ENCODE data around the gene ARMC10. TPM values are rescaled to one million over a fixed set of nuclear protein-coding genes. Genes with fewer than 3 reads are reported as not detected.

The ARMC10 gene
- polyA plus RNA-seq (2012; ENCODE audit: insufficient read length, low read depth), result 43.3 TPM

DNA sequence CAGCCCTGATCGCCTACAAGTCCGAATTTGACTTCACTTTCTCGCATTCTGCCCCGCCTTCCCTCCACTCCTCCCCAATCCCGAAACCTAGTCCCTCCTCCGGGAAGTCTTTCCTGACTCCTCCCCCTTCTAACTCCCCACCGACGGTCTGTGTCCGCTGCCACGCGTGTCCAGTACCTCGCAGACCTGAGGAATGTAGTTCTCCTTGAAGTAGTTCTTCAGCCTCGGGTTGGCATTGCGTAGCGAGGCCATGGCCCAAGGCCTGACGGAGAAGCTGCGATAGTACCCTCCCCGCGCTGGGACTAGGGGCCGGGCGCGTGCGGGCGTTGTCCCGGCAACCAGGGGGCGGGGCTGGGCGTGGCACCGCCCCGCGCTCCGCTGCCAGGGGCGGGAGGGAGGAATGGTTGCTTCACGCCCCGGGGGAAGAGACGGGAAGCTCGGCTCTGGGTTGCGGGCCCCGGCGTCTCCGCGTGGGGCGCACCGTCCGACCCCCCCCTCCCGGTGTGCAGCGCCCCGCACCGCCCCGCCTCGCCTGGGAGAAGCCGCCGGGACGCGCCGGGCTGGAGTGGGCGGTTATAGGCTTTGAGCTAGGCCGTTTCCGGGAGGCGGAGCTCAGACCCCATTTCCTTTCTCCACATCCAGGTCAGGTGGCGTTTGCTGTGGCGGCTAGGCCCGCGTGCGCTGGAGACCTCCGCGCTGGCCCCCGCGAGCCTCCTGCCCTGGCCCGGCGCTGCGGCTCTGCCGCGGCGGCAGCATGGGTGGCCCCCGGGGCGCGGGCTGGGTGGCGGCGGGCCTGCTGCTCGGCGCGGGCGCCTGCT lies at the start of gene ARMC10, which contains the start of gene FBXL13:
ARMC10 (plus strand) TSS at position 622 of the 818 bp plus-strand sequence; CDS start at position 755, 133 bp downstream.
FBXL13 (minus strand) TSS at position 278 of the 818 bp plus-strand sequence.
- peak; percentile 51; the same call in 1 of the 2 replicates for TF ChIP-seq TAF1 (IDR thresholded peaks at IDR 0.05; ENCODE audit: borderline replicate concordance, insufficient read depth, low read length)
- TF ChIP-seq POLR2AphosphoS5 (IDR thresholded peaks at IDR 0.05; ENCODE audit: low read depth, low read length), result peak; percentile 47
- TF ChIP-seq, protein P1, sequence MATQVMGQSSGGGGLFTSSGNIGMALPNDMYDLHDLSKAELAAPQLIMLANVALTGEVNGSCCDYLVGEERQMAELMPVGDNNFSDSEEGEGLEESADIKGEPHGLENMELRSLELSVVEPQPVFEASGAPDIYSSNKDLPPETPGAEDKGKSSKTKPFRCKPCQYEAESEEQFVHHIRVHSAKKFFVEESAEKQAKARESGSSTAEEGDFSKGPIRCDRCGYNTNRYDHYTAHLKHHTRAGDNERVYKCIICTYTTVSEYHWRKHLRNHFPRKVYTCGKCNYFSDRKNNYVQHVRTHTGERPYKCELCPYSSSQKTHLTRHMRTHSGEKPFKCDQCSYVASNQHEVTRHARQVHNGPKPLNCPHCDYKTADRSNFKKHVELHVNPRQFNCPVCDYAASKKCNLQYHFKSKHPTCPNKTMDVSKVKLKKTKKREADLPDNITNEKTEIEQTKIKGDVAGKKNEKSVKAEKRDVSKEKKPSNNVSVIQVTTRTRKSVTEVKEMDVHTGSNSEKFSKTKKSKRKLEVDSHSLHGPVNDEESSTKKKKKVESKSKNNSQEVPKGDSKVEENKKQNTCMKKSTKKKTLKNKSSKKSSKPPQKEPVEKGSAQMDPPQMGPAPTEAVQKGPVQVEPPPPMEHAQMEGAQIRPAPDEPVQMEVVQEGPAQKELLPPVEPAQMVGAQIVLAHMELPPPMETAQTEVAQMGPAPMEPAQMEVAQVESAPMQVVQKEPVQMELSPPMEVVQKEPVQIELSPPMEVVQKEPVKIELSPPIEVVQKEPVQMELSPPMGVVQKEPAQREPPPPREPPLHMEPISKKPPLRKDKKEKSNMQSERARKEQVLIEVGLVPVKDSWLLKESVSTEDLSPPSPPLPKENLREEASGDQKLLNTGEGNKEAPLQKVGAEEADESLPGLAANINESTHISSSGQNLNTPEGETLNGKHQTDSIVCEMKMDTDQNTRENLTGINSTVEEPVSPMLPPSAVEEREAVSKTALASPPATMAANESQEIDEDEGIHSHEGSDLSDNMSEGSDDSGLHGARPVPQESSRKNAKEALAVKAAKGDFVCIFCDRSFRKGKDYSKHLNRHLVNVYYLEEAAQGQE (IDR thresholded peaks at IDR 0.05; ENCODE audit: insufficient read depth in 1 of 2, low read depth in 2 of 2, low read length in 2 of 2), result no peak
- TF ChIP-seq FOXP2 (optimal IDR thresholded peaks at IDR 0.05; ENCODE audit: borderline replicate concordance, extremely low read depth, extremely low read length, insufficient read depth), result peak; percentile 68
- peak; percentile 91 for TF ChIP-seq SIN3A (IDR thresholded peaks at IDR 0.05; ENCODE audit: borderline replicate concordance, insufficient read depth, low read length)

DNA sequence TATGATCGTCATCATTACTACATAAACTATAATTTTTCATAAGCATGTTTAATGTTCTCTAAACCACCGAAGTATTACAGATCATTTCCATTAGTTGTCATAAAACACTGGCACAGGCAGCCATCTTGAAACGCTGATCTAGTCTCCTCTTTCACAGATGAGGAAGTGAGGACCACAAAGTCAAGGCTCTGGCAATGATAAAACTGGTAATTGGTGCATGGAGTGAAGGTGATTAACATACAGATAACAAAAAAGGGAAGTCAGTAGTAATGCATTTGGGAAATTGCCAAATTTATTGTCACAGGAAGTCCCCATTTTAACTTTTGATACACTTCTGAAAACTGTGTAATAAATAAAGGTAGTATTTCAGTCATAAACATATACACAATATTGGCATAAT lies 49.6 kb upstream of the ARMC10 start:
- TF ChIP-seq SIN3A (IDR thresholded peaks at IDR 0.05; ENCODE audit: borderline replicate concordance, insufficient read depth, low read length) (no peak), TAF1 (IDR thresholded peaks at IDR 0.05; ENCODE audit: borderline replicate concordance, insufficient read depth, low read length) (no peak), FOXP2 (optimal IDR thresholded peaks at IDR 0.05; ENCODE audit: borderline replicate concordance, extremely low read depth, extremely low read length, insufficient read depth) (no peak), POLR2AphosphoS5 (IDR thresholded peaks at IDR 0.05; ENCODE audit: low read depth, low read length) (no peak)
- TF ChIP-seq, protein P1 (IDR thresholded peaks at IDR 0.05; ENCODE audit: insufficient read depth in 1 of 2, low read depth in 2 of 2, low read length in 2 of 2), result no peak

DNA sequence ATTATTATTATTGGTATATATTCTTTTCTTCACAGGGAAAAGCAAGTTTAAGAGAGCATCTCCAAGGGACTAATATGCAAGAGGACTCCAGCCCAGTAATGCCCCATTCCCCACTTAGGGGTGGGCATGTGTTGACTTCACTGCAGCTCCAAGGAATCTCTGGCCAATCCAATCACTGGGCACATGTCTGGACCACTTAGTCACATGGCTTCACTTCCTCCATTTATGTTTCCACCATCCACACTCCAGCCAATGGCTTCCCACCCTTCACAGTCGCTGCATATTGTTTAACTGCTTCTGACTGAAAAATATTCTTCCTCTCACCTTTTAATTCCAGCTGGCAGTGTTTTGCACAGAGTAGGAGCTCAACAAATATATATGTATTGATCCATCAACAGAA lies 43.9 kb upstream of the ARMC10 start:
- TF ChIP-seq SIN3A (IDR thresholded peaks at IDR 0.05; ENCODE audit: borderline replicate concordance, insufficient read depth, low read length) (no peak), FOXP2 (optimal IDR thresholded peaks at IDR 0.05; ENCODE audit: borderline replicate concordance, extremely low read depth, extremely low read length, insufficient read depth) (no peak), POLR2AphosphoS5 (IDR thresholded peaks at IDR 0.05; ENCODE audit: low read depth, low read length) (no peak), TAF1 (IDR thresholded peaks at IDR 0.05; ENCODE audit: borderline replicate concordance, insufficient read depth, low read length) (no peak)
- TF ChIP-seq, protein P1 (IDR thresholded peaks at IDR 0.05; ENCODE audit: insufficient read depth in 1 of 2, low read depth in 2 of 2, low read length in 2 of 2), result no peak

DNA sequence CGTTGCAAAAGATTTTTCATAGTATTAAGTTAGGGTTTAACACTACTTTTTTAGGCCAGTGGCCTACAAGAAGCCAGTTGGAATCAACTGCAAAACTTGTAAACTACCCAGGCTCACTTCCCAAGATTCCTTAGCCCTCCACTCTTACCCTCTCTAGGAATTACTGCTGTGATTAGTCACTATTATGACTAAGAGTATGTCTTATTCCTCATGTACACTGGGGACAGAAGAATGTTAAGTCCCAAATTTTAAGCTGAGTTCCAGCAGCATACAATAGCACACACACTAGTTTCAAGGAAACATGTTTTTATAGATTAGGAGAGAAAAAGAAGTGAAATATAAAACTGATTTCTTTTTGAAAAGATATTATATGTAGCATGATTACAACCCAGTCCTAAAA lies 43.2 kb upstream of the ARMC10 start:
- TF ChIP-seq, protein P1 (IDR thresholded peaks at IDR 0.05; ENCODE audit: insufficient read depth in 1 of 2, low read depth in 2 of 2, low read length in 2 of 2), result no peak
- TF ChIP-seq TAF1 (IDR thresholded peaks at IDR 0.05; ENCODE audit: borderline replicate concordance, insufficient read depth, low read length), result no peak
- no peak for TF ChIP-seq POLR2AphosphoS5 (IDR thresholded peaks at IDR 0.05; ENCODE audit: low read depth, low read length)
- TF ChIP-seq FOXP2 (optimal IDR thresholded peaks at IDR 0.05; ENCODE audit: borderline replicate concordance, extremely low read depth, extremely low read length, insufficient read depth), result no peak
- no peak for TF ChIP-seq SIN3A (IDR thresholded peaks at IDR 0.05; ENCODE audit: borderline replicate concordance, insufficient read depth, low read length)
